Fibroblast of skin of back (primary cell): ENCODE measurements around the gene SLC19A1.

Experiments
- DNase-seq: peaks from one replicate; pipeline ENCODE4 v3.0.0-alpha.2; 2013

SLC19A1 gene

DNA sequence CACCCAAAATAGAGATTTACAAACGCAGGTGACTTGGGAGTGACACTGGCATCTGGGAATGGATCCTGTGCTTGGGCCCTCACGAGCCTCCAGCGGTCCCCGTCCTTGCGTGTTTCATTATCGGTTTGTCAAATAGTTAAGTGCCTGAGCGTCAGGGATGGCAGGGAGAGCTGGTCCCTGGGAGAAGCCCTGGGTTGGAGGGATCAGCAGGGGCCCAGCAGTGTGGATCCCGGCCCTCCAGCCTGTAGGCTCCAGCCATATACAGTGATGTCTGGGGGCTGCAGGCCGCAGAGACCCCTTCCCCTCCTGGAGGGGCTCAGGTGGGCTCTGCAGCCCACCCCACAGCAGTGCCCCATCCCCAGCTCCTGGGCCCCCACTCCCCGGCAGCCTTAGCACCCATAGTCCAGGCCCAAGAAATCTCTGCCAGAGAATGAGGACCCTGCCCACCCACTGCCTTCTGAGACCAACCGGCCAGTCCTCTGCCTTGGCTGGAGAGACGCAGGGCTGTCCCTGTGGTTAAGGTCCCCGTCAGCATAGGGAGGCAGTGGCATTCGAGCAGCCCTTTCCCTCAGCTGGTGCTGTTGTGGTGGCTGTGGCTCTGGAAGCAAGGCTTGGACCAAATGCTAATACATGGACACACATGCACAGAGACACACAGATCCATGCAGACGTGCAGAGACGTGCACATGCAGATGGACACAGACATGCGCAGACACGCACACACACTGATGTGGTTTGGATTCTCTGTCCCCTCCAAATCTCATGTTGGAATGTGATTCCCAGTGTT lies 2.4 kb upstream of the SLC19A1 start:
- DNase-seq: no peak

GRCh38 chr21:45543710-45544448 lies 1.6 kb upstream of the SLC19A1 start:
- DNase-seq: no peak

DNA sequence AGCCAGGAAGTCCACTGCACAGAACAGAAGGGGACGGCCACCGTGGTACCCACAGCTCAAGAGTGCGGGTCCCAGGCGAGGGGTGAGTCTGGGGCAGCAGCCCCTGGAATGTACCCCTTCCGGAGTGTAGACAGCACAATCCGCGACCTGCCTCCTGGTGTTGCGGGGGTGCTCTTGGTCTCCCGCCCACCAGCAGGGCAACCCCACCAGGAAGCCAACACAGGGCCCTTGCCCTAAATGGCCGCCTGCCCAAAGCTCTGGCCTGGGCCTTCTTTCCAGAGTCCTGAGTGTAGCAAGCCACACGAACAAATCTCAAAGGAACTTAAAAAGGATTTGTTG lies 1.1 kb upstream of the SLC19A1 start:
- no peak for DNase-seq

DNA sequence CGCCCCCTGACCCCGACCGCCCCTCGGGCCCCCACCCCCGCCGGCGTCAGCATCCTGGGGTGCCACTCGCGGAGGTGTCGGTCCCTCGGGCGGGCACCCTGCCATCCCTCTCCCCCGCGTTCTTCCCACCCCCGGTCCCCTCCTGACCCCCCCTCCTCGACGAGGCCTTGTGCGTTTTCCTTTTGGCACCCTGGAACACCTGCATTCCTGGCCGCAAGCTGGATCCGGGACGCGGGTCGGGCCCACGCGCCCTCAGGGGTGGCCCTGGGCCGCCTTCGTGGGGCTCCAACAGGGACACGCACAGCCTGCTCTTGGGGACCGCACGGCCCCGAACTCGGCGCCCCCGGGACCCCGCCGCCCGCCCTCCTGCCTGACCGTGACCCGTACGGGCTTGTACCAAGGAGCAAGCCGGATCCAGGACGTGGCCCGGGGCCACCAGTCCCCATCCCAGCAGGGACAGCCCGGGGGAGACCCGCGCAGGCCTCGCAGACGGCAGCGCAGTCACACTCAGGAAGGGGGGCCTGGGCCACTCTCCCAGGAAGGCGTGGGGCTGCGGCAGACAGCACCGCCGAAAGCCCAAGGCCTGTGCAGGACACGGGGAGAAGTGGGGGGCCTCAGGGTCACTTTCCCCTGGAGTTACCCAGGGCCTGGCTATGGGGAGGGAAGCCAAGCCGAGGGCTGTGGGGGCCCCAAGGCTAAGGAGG lies 579 bp upstream of the SLC19A1 start:
- no peak for DNase-seq

- DNase-seq: peak; percentile 53
These were observed 810 bp downstream of the SLC19A1 start for GRCh38 chr21:45541221-45542039.

DNA sequence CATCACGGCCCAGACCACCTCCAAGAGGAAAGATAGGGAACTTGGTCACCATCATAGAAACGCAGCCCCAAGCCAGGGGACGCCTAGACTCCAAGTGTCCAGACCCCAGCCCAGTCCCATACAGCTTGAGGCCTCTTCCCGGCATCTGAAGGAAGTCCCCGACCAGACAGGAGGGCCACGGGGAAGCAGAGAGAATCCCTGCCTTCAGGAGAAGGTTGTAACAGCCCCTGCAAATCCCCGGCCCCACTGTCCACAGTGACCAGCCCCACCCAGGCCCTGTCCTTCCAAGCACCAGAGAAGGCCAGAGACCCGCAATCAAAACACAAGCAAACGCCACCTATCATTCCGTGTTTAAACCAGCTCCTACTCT lies 1.7 kb downstream of the SLC19A1 start:
- DNase-seq: no peak

DNA sequence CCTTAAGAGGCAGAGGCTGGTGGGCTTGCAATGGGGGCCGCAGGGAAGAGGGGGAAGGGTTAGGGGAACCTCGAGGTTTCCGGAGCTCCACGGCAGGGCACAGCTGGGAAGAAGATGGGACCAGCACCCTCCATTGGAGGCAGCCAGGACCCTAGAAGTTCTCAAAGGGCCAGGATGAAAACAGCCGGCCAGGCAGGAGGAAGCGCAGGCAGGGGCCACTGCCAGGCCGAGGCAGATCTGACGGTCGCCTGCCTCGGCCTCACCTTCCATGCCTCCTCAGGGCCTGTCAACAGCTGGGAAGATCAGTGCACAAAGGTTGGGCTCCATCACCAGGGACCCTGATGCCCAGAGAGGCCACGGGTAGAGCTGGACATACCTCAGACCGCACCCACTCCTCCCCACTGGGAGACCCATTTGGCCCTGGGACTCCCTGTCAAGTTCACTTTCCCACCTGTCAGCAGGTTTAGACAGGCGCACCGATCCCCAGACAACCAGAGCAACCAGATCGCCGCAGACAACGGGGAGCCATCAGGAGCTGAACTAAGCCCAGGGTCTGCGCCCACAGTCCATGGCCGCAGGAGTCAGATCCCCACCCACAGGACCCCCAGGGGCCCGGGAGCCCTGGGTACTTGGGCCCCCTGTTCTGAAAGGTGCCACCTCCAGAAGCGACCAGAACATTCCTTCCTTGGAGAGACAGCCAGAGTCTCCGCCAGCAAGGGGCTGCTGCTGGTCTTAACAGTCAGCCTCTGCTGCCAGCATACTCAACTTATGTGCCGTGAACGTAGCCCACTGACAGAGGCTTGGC lies 2.2 kb downstream of the SLC19A1 start:
- DNase-seq: no peak

- DNase-seq: no peak
These were observed 3.0 kb downstream of the SLC19A1 start for GRCh38 chr21:45539046-45539795.

DNA sequence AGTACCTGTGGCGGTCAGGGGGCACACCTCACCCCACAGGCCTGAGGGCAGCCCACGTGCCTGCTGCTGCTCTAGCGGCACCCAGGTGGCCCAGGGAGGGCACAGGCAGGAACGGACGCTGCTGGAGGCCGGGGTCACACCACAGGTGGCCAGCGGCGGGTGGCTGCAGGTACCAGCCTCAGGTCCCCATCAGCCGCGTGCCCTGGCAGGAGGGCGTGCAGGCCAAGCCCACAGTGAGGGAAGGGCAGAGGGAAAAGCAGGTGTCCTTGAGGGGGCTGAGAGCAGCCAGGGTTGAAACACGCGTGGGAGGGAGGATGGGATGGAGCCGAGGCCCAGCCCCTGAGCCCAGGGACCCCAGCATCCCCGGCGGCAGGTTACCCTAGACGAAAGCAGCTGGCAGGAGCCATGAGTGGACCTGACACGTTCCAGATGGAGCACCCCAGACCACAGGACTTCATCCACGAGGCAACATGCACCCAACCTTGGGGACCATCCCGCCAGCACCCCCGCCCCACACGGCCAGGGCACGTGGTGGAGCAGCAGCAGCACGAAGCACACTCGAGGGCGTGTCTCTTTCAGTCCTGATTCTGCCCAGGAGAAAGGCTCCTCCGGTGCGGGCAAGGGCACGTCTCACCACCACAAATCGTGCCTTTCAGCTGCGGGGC lies 3.7 kb downstream of the SLC19A1 start:
- DNase-seq: no peak

DNA sequence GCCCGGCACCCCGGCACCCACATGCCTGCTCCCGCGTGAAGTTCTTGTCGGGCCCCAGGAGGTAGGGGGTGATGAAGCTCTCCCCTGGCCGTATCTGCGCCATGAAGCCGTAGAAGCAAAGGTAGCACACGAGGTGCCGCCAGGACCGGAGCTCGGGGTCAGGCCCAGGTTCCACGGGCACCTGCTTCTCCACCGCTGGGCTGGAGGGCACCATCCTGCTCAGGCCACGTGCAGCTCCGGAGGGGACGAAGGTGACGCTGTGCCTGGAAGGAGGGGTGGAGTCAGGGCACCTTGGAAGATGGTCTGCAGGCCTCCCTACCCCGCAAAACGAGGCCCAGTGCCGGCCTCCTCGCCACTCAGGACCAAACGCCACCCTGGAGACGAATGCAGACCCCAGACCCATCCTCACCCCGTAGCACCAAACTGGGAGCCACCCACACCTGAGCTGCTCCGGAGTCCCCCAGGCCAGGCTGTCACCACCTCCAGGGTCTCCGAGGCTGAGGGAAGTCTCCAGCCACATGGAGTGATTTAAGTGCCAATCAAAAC lies 4.4 kb downstream of the SLC19A1 start:
- no peak for DNase-seq

DNA sequence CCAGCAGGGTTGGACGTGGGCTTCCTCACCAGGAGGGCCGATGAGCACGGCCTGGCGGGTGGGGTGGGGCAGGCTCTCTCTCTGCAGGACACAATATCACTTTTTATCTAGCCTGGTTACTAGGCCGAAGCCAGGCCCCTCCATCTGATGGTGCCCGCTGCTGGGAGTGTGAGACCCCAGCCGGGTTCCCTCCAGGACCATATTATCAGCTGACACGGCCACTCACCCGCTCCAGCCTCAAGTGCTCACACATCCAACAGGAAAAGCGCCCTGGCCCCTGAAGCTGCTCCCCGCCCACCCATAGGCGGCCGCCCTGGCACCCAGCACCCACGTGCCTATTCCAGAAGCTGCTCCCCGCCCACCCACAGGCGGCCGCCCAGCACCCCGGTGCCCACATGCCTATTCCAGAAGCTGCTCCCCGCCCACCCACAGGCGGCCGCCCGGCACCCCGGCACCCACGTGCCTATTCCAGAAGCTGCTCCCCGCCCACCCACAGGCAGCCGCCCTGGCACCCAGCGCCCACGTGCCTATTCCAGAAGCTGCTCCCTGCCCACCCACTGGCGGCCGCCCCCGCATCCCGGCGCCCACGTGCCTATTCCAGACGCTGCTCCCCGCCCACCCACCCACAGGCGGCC lies 5.0 kb downstream of the SLC19A1 start:
- DNase-seq: no peak

DNA sequence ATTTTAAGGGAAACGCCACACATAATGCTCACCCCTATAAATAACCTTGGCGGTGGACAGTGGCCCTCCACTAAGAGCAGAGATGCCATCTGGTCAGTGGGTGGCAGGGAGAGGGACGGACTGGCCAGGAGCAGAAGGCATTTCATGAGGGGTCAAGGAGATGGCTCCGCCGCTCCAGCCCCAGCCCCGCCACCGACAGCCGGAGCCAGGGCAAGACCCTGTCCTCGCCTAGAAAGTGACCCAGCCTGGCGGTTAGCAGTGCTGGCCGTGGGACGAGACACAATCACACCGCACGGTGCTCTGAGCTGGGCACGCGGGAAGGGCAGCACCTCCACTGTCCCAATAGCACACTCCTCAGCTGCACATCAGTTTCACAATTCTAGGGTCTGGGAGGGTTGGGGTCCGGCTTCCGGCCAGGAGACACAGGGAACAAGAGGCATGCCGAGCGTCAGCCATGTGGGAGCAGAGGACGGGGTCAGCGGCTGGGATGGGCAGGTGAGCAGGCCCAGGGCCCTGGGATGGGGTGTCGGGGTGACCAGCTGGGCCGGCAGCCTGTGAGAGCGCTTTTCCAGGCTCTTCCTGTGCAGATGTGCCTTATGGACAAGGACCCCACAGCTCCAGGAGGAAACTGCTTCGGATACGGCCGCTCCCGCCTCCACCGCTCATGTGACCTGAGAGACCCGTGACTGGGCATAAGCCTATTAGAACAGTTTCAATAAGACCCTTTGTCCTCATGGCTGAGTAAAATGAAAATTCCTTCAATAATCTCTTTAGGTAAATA lies 5.7 kb downstream of the SLC19A1 start:
- no peak for DNase-seq

- no peak for DNase-seq
These were observed 6.7 kb downstream of the SLC19A1 start for GRCh38 chr21:45535341-45536081.

DNA sequence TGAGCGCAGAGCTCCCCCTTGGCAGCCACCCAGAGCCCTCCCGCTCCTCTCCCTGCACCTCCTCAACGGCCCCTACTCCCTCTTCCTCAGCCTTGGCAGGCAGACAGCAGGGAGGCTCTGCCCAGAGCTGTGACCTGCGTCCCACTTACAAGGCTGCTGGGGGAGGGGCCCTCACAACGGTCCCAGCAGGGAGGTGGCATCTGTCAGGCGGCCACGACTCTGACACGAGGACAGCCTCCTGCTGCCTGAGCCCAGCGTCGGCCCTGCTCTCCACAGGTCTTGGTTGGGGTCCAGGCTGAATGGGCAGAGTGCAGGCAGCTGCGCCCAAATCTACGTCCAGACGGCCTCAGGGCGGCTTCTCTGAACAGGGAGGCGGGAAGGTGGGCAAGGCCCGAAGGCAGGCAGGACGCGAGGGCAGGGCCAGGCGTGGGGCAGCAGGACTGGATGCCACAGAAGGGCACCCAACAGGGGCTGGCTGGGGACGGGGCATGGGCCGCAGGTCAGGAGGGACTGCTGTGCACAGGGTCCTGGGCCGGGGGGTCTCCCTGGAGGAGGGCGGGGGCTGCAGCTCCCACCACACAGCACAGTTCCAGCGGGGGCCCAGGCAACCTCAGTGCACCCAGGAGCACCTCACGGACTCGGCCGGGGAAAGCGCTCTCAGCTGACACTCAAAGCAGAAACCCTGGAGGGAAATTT lies 7.5 kb downstream of the SLC19A1 start:
- no peak for DNase-seq

DNA sequence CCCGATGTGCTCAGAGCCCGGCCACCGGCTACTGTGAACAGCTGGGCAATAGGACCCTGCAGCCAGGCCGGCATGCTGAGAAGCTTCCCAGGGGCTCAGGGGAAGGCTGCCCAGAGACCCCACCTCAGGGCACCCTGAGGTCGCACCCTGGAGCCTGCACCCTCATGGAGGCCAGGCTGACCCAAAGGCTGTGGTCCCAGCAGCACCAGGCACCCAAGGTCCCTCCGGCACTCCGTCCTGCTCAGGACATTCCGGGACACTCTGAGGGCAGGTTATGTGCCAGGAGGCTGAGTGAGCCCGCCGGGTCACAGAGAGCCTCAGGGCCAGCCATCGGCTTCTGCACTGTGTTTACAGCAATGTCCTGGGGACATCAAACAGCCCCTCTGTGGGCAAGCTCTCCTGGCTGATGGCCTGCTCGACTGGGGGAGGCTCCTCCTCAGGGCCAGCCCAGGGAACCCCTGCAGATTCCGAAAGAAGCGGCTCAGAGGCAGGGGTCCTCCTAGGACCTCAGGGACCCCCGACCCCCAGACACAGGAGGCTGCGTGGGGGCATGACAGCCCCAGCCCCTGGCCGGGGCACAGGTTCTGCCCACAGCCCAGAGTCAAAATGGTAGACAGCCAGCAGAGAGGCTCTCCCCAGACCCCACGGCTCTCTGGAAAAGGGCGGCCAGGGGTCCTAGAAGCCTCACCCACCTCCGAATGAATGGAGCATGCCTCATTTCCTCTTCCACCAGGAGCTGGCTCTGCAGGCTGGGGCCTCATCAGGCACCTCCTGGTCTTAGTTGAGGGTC lies 8.2 kb downstream of the SLC19A1 start:
- DNase-seq: no peak

- DNase-seq: no peak
These were observed 8.8 kb downstream of the SLC19A1 start for GRCh38 chr21:45533361-45533845.
